D721Med (cell line): ENCODE results near the gene POMP.

Source experiments
- DNase-seq: peaks from one replicate; pipeline ENCODE4 v3.0.0; 2011; ENCODE audit warnings: low spot score; ENCODE audit not compliant: insufficient read length
- FAIRE-seq: peaks from 2 replicates; lab custom pipeline; 2011; peaks lifted over from hg19 to GRCh38; lab: Jason Lieb, UNC
- CTCF ChIP-seq: IDR thresholded peaks from 2 replicates; pipeline ENCODE4 v1.5.1; 2012; ENCODE audit warnings: mild to moderate bottlenecking, control low read depth; ENCODE audit not compliant: insufficient read depth; ENCODE audit errors: missing control alignments

The POMP gene

GRCh38 chr13:28697441-28697840 is 38.5 kb downstream of the POMP start:
- no peak for FAIRE-seq
- DNase-seq, result no peak
- TF ChIP-seq CTCF, result no peak

GRCh38 chr13:28699246-28699645 is 40.3 kb downstream of the POMP start:
- FAIRE-seq (no peak), DNase-seq (no peak)
- no peak for TF ChIP-seq CTCF

DNA sequence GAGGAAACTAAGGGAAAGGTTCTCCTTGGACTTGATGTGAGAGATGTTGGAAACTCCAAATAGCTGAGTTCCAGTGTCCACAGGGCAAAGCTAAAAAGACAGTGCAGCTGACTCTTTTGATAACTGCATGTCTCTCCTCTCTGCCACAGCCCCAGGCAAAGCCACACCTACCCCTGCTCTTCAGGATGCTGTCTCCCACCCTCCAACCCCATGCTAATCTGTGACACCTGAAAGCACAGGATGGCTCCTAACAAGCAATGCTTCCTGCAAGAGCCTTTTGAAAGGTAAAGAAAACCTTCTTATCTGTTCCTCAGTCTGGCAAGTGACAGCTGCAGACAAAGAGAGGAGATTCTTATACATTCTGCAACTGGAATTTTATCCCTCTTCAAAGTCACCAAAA is 45.4 kb downstream of the POMP start:
- FAIRE-seq (no peak), DNase-seq (no peak)
- no peak for TF ChIP-seq CTCF

- TF ChIP-seq CTCF, result no peak
- DNase-seq, result no peak
- FAIRE-seq, result no peak
Observed at GRCh38 chr13:28704919-28705318, 46.0 kb downstream of the POMP start.

- FAIRE-seq, result no peak
Observed at GRCh38 chr13:28705461-28706083, 46.6 kb downstream of the POMP start.

DNA sequence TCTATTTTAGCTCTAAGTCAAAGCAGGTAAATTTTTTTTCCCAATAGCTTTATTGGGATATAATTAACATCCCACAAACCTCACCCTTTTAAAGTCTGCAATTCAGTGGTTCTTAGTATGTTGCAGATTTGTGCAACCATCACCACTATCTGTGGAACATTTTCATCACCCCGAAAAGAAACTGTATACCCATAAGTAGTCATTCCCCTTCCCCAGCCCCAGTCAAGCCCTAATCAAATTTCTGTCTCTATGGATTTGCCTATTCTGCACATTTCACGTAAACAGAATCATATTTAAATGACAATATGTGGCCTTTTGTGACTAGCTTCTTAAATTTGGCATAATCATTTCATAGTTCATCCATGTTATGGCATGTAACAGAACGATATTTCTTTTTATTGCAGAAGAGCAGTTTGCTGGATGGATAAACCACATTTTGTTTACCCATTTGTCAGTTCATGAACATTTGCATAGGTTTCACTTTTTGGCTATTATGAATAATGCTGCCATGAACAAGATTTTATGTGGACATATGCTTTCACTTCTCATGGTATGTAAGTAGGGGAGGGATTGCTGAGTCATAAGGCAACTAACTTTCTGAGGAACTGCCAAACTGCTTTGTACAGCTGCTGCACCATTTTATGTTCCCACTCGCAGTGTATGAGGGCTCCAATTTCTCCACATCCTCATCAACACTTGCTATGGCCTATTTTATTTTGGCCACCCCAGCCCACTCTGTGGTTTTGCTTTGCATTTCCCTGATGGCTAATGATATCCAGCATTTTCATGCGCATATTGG is 48.9 kb downstream of the POMP start:
- DNase-seq (no peak), FAIRE-seq (no peak)

More at GRCh38 chr13:28705461-28706083, 46.6 kb downstream of the POMP start:
- no peak for TF ChIP-seq CTCF
- DNase-seq, result no peak

More for the DNA sequence above, 48.9 kb downstream of the POMP start:
- TF ChIP-seq CTCF, result no peak
